GM12878 (cell line): ENCODE measurements around the gene KIF6. TPM values are rescaled to one million over a fixed set of nuclear protein-coding genes. Genes with fewer than 3 reads are reported as not detected.

Source experiments
- ATAC-seq: fragments of 200-7000 bp; cut with Tn5 transposase; 3 replicates; pipeline ENCODE4 v1.9.1; 2020; ENCODE audit warnings: mild to moderate bottlenecking, moderate library complexity
- BruUV-seq: library from RNA; stranded (reverse); fragments of 400-500 nt; replicated peaks from 2 replicates; lab custom pipeline; 2021; lab: Mats Ljungman, UMichigan
- CTCF ChIA-PET: fragments of 300-600 bp; sonication (Branson Sonifier 250); formaldehyde crosslinking; extraction: SDS; loops from one replicate; lab custom pipeline; 2021; ENCODE audit warnings: inconsistent platforms; lab: Yijun Ruan, JAX
- POLR2A ChIA-PET: fragments of 350-600 bp; formaldehyde crosslinking; extraction: SDS; loops from one replicate; lab custom pipeline; 2021; ENCODE audit warnings: inconsistent platforms; lab: Charles Lee
- RAD21 ChIA-PET: fragments of 300-600 bp; sonication (Branson Sonifier 250); formaldehyde crosslinking; loops from one replicate; lab custom pipeline; 2023; ENCODE audit warnings: antibody characterized with exemption; ENCODE audit not compliant: unreplicated experiment; lab: Charles Lee
- SMC1A ChIA-PET: fragments of 300-600 bp; sonication (Branson Sonifier 250); formaldehyde crosslinking; loops from one replicate; lab custom pipeline; 2023; ENCODE audit not compliant: unreplicated experiment, uncharacterized antibody; lab: Charles Lee
- DNase-seq: peaks from one replicate; pipeline ENCODE4 v3.0.0-alpha.2; 2011; ENCODE audit warnings: low read depth, low spot score
- FAIRE-seq: peaks from 3 replicates; lab custom pipeline; 2011; peaks lifted over from hg19 to GRCh38; lab: Jason Lieb, UNC
- H2AFZ ChIP-seq: 2 replicates; pipeline ENCODE4 v1.6.0; 2011; ENCODE audit warnings: low read depth, low read length, control low read depth; ENCODE audit not compliant: control insufficient read depth
- H3K27ac ChIP-seq: 2 replicates; pipeline ENCODE4 v1.5.1; 2011; ENCODE audit warnings: control low read depth; ENCODE audit not compliant: control insufficient read depth, insufficient read depth
- H3K27me3 ChIP-seq, 2 experiments: replicated peaks in 1 of 2; 2 replicates each; pipeline versions ENCODE4 v1.6.0 to v1.6.1; 2011; ENCODE audit warnings: low read length in 1 of 2; ENCODE audit not compliant: control insufficient read depth in 2 of 2, insufficient read depth in 2 of 2
- H3K36me3 ChIP-seq, 2 experiments: 2 replicates each; pipeline ENCODE4 v1.5.1; 2011; ENCODE audit warnings: low read length in 1 of 2; ENCODE audit not compliant: control insufficient read depth in 2 of 2, insufficient read depth in 2 of 2
- H3K4me1 ChIP-seq: 2 replicates; pipeline ENCODE4 v1.6.1; 2011; ENCODE audit warnings: mild to moderate bottlenecking, low read length, moderate library complexity, mixed read lengths; ENCODE audit not compliant: control insufficient read depth, insufficient read depth
- H3K4me2 ChIP-seq: 2 replicates; pipeline ENCODE4 v1.6.0; 2011; ENCODE audit warnings: control low read depth; ENCODE audit not compliant: control insufficient read depth, insufficient read depth
- H3K4me3 ChIP-seq: fragments of 200-600 bp; sonication (generic); 2 replicates; pipeline ENCODE4 v1.5.1; 2016
- H3K79me2 ChIP-seq: 2 replicates; pipeline ENCODE4 v1.6.0; 2011; ENCODE audit warnings: low read length; ENCODE audit not compliant: control insufficient read depth, insufficient read depth
- H3K9ac ChIP-seq: 2 replicates; pipeline ENCODE4 v1.8.0; 2011; ENCODE audit warnings: low read length, control low read depth, mixed read lengths; ENCODE audit not compliant: control insufficient read depth, insufficient read depth
- H3K9me3 ChIP-seq: replicated peaks from 3 replicates; pipeline ENCODE4 v1.5.1; 2011; ENCODE audit warnings: mild to moderate bottlenecking, low read length; ENCODE audit not compliant: control insufficient read depth, insufficient read depth
- H4K20me1 ChIP-seq: 2 replicates; pipeline ENCODE4 v1.6.0; 2011; ENCODE audit not compliant: control insufficient read depth, insufficient read depth
- BHLHE40 ChIP-seq, 2 experiments: fragments of 450-650 bp in 1 of 2; IDR thresholded peaks; 2 replicates each; pipeline ENCODE4 v1.6.1; 2011 to 2017; ENCODE audit warnings: low read depth in 2 of 2, borderline replicate concordance in 1 of 2, improper control_type of control experiment in 1 of 2, low read length in 1 of 2, mild to moderate bottlenecking in 1 of 2
- GATAD2B ChIP-seq: fragments of 450-650 bp; conservative IDR thresholded peaks from 2 replicates; pipeline ENCODE4 v1.6.1; 2017; ENCODE audit warnings: low read depth, mild to moderate bottlenecking, moderate library complexity
- HDAC2 ChIP-seq: fragments of 200-600 bp; sonication (generic); IDR thresholded peaks from 2 replicates; pipeline ENCODE4 v1.6.1; 2017
- PAX5 ChIP-seq: IDR thresholded peaks from 2 replicates; pipeline ENCODE4 v1.6.1; 2011; ENCODE audit warnings: low read depth, low read length, borderline replicate concordance
- SREBF2 ChIP-seq: IDR thresholded peaks from 2 replicates; pipeline ENCODE4 v1.6.1; 2012; ENCODE audit warnings: mild to moderate bottlenecking, low read length
- ZZZ3 ChIP-seq: IDR thresholded peaks from 2 replicates; pipeline ENCODE4 v1.6.1; 2011; ENCODE audit warnings: low read depth; ENCODE audit not compliant: control insufficient read depth, insufficient read length
- WGBS: methylation state at CpG from one replicate; pipeline ENCODE4 v1.1.6; 2016; ENCODE audit warnings: low lambda C conversion rate; ENCODE audit not compliant: insufficient replicate concordance, insufficient coverage; ENCODE audit errors: missing lambda C conversion rate; 5-methylcytosine and 5-hydroxymethylcytosine counted together
- in situ Hi-C: fragments of 300-500 bp; cut with MboI; formaldehyde crosslinking; loops from 9 replicates; pipeline ENCODE4 v1.14.3; 2018; ENCODE audit warnings: mixed read lengths
- intact Hi-C: fragments of 100-400 bp; cut with micrococcal nuclease; formaldehyde crosslinking; loops from one replicate; pipeline ENCODE4 v1.14.2; 2022; ENCODE audit not compliant: unreplicated experiment
- polyA plus RNA-seq, 11 experiments: library from polyadenylated mRNA; depleted of rRNA in 4 of 11; unstranded in 6 of 11; stranded (reverse) in 5 of 11; fragments of >200 nt; fragmentation: Nextera tagmentation in 4 of 11; fragmentation: Illumina TruSeq in 1 of 11; extraction: Ambion mirVana in 4 of 11; extraction: Trizol in 1 of 11; gene quantifications; 1 replicate in 1 of 11; 2 replicates in 10 of 11; pipeline versions ENCODE4 v1.2.1 to v1.2.3, GENCODE V29; 2011 to 2016; ENCODE audit warnings: inconsistent platforms in 2 of 11, missing spikeins in 2 of 11, low read depth in 1 of 11
- total RNA-seq, 4 experiments: library from RNA; depleted of rRNA in 3 of 4; stranded (reverse); fragments of >200 nt in 3 of 4; fragmentation: Illumina TruSeq in 1 of 4; extraction: Trizol in 1 of 4; gene quantifications; 2 replicates each; pipeline versions ENCODE4 v1.2.1 to v1.2.3, GENCODE V29; 2013 to 2021
- TF ChIP-seq, protein P1 (sequence below): fragments of 150-350 bp; IDR thresholded peaks from 2 replicates; pipeline ENCODE4 v1.6.1; 2014; ENCODE audit warnings: mild to moderate bottlenecking, low read depth, low read length
- TF ChIP-seq, protein P2 (sequence below): IDR thresholded peaks from 2 replicates; pipeline ENCODE4 v1.6.1; 2012; ENCODE audit warnings: mild to moderate bottlenecking, low read depth, low read length
- TF ChIP-seq, protein P3 (sequence below): IDR thresholded peaks from 2 replicates; pipeline ENCODE4 v1.6.1; 2011; ENCODE audit warnings: mild to moderate bottlenecking, low read depth, low read length, moderate library complexity; ENCODE audit not compliant: insufficient replicate concordance

KIF6 gene
- total and polyA plus RNA-seq, 10 of the 15 experiments (the other 5 are each of a cell fraction or from before 2014, with no cell fraction given) = 0.09 to 1.0 (median 0.28) TPM

DNA sequence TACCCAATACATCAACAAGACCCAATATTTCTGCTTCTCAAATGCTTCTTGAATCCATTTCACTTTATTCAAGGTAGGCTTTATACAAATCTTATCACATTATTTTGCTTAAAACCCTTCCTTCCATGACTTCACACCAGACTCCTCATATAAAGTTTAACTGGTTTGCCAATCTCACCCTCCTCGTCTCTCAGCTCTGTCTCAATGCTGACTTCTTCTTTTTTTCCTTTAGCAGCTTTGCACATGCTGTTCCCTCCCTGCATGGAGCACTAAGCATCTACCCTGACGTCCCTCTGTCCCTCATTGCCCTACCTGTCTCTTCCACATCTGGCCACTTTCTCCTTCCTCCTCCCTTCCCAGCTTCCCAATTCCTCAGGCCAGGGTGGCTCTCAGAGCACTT, 442.4 kb downstream of the KIF6 start (continued):
- TF ChIP-seq, protein P1, sequence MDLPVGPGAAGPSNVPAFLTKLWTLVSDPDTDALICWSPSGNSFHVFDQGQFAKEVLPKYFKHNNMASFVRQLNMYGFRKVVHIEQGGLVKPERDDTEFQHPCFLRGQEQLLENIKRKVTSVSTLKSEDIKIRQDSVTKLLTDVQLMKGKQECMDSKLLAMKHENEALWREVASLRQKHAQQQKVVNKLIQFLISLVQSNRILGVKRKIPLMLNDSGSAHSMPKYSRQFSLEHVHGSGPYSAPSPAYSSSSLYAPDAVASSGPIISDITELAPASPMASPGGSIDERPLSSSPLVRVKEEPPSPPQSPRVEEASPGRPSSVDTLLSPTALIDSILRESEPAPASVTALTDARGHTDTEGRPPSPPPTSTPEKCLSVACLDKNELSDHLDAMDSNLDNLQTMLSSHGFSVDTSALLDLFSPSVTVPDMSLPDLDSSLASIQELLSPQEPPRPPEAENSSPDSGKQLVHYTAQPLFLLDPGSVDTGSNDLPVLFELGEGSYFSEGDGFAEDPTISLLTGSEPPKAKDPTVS = no peak
- TF ChIP-seq ZZZ3 (no peak), HDAC2 (no peak), BHLHE40 (IDR thresholded peaks at IDR 0.05; ENCODE audit: borderline replicate concordance in 1 of 2, low read depth in 2 of 2, low read length in 1 of 2) (no peak), PAX5 (no peak)
- TF ChIP-seq, protein P2, sequence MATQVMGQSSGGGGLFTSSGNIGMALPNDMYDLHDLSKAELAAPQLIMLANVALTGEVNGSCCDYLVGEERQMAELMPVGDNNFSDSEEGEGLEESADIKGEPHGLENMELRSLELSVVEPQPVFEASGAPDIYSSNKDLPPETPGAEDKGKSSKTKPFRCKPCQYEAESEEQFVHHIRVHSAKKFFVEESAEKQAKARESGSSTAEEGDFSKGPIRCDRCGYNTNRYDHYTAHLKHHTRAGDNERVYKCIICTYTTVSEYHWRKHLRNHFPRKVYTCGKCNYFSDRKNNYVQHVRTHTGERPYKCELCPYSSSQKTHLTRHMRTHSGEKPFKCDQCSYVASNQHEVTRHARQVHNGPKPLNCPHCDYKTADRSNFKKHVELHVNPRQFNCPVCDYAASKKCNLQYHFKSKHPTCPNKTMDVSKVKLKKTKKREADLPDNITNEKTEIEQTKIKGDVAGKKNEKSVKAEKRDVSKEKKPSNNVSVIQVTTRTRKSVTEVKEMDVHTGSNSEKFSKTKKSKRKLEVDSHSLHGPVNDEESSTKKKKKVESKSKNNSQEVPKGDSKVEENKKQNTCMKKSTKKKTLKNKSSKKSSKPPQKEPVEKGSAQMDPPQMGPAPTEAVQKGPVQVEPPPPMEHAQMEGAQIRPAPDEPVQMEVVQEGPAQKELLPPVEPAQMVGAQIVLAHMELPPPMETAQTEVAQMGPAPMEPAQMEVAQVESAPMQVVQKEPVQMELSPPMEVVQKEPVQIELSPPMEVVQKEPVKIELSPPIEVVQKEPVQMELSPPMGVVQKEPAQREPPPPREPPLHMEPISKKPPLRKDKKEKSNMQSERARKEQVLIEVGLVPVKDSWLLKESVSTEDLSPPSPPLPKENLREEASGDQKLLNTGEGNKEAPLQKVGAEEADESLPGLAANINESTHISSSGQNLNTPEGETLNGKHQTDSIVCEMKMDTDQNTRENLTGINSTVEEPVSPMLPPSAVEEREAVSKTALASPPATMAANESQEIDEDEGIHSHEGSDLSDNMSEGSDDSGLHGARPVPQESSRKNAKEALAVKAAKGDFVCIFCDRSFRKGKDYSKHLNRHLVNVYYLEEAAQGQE = no peak

DNA sequence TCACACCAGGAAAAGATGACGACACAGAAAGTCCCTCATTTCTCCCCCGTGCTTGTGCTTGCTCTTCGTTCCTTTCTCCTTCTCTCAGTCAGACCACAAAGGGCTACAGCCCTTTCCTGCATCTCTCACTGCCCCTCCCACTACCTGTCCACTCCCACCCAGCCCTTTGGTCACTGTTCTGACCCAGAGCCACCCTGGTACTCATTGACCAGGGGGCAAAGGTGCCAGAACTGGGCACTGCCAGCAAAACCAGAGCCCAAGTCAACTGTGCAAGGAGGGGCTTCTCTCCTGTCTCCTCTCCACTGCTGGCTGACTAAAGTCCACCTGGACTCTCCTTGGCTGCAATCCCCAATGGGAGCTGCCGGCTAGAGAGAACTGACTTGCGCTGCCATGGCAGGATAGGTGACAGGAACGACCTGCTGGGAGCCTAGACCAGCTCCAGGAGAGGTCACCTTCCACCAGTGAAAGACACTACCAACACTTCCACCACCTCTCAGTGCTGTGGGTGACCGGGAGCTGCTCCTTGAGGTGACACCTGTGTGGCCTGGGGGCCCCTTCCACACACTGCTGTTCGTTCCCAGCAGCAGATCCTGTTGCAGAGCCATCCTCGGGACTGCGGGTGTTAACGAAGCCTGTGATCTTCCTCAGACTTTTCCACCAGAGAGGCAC, 443.8 kb downstream of the KIF6 start:
- BruUV-seq = no TSS peak
- TF ChIP-seq GATAD2B (no peak), SREBF2 (no peak)
- TF ChIP-seq, protein P3, sequence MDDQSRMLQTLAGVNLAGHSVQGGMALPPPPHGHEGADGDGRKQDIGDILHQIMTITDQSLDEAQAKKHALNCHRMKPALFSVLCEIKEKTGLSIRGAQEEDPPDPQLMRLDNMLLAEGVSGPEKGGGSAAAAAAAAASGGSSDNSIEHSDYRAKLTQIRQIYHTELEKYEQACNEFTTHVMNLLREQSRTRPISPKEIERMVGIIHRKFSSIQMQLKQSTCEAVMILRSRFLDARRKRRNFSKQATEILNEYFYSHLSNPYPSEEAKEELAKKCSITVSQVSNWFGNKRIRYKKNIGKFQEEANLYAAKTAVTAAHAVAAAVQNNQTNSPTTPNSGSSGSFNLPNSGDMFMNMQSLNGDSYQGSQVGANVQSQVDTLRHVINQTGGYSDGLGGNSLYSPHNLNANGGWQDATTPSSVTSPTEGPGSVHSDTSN = no peak
- TF ChIP-seq, all 136 proteins: peak for 0
- no peak overlapping the region for H3K27ac ChIP-seq
- H3K4me3 ChIP-seq = no peak overlapping the region
- H3K4me2 ChIP-seq = no peak overlapping the region
- ChIA-PET CTCF (no interaction called here), POLR2A (interaction anchor here (0.5 kb wide), 1 partner anchor 18 kb away, joined by 3 read pairs; no protein-coding TSS in a partner anchor), SMC1A (no interaction called here), RAD21 (no interaction called here)
- in situ Hi-C loops (no loop called here), intact Hi-C loops (no loop called here)
- H3K9me3 ChIP-seq = no peaks in the 10 kb centered on the region
- H3K9ac ChIP-seq = no peak overlapping the region
- peaks cover 3 to 10% of the 10 kb centered on the region in 2 experiments; a peak in 3 of 4 replicates for H3K27me3 ChIP-seq
- no peaks in the 10 kb centered on the region for H4K20me1 ChIP-seq
- ATAC-seq (no peak), DNase-seq (no peak), FAIRE-seq (no peak)
- no peaks in the 10 kb centered on the region for H3K36me3 ChIP-seq
- 0 out of 2 replicates have a peak, but pooled peaks cover 3% of the 10 kb centered on the region for H3K4me1 ChIP-seq
- H2AFZ ChIP-seq = no peak overlapping the region
- H3K79me2 ChIP-seq = no peaks in the 10 kb centered on the region
- WGBS = 46% methylated on average over 10 of the region's 11 CpGs
